HepG2 (cell line): ENCODE results near the gene ABCG5. TPM values are rescaled to one million over a fixed set of nuclear protein-coding genes. Genes with fewer than 3 reads are reported as not detected.

ENCODE experiments used
- ATAC-seq: fragments of 200-7000 bp; cut with Tn5 transposase; 3 replicates; pipeline ENCODE4 v1.9.1; 2020; ENCODE audit warnings: mild to moderate bottlenecking, moderate library complexity
- BruUV-seq: library from RNA; stranded (reverse); fragments of 400-500 nt; replicated peaks from 2 replicates; lab custom pipeline; 2021; lab: Mats Ljungman, UMichigan
- CTCF ChIA-PET: fragments of 300-600 bp; formaldehyde crosslinking; extraction: SDS; loops from one replicate; lab custom pipeline; 2021; ENCODE audit warnings: low total read pairs, inconsistent platforms, low intra/inter-chr PET ratio; lab: Yijun Ruan, JAX
- POLR2A ChIA-PET: fragments of 350-600 bp; sonication (Branson Sonifier 250); formaldehyde crosslinking; loops from one replicate; lab custom pipeline; 2020; ENCODE audit warnings: antibody characterized with exemption, inconsistent platforms; lab: Yijun Ruan, JAX
- DNase-seq: peaks from one replicate; pipeline ENCODE4 v3.0.0-alpha.2; 2015; ENCODE audit warnings: low spot score
- FAIRE-seq: peaks from 3 replicates; lab custom pipeline; 2011; peaks lifted over from hg19 to GRCh38; lab: Jason Lieb, UNC
- H2AFZ ChIP-seq: one replicate; pipeline ENCODE4 v1.6.1; 2011; ENCODE audit warnings: low read length, inconsistent platforms
- H3K27ac ChIP-seq: fragments of 300-600 bp; 3 replicates; pipeline ENCODE4 v1.8.0; 2011; ENCODE audit warnings: mixed run types, mild to moderate bottlenecking, mixed read lengths, low read length, inconsistent platforms; ENCODE audit not compliant: insufficient read depth; ENCODE audit errors: extremely low read length
- H3K27me3 ChIP-seq, 2 experiments: fragments of 200-600 bp in 1 of 2; 2 replicates in 1 of 2; 3 replicates in 1 of 2; pipeline versions ENCODE4 v1.6.0 to v1.8.0; 2011; ENCODE audit warnings: low read length in 2 of 2, mild to moderate bottlenecking in 2 of 2, moderate library complexity in 2 of 2, inconsistent platforms in 1 of 2; ENCODE audit not compliant: insufficient read depth in 2 of 2, control insufficient read depth in 1 of 2
- H3K36me3 ChIP-seq, 2 experiments: fragments of 200-600 bp in 1 of 2; replicated peaks in 1 of 2; 2 replicates in 1 of 2; 3 replicates in 1 of 2; pipeline versions ENCODE4 v1.5.1 to v1.8.0; 2011; ENCODE audit warnings: low read length in 2 of 2, inconsistent platforms in 1 of 2; ENCODE audit not compliant: insufficient read depth in 2 of 2, control insufficient read depth in 1 of 2
- H3K4me1 ChIP-seq: 2 replicates; pipeline ENCODE4 v1.5.1; 2012; ENCODE audit warnings: low read length, inconsistent platforms; ENCODE audit not compliant: insufficient read depth
- H3K4me2 ChIP-seq: 2 replicates; pipeline ENCODE4 v1.6.0; 2011; ENCODE audit warnings: low read depth, low read length, inconsistent platforms
- H3K4me3 ChIP-seq, 3 experiments: fragments of 200-600 bp in 1 of 3; sonication (generic), shearing (Covaris generic) in 1 of 3; replicated peaks in 1 of 3; 2 replicates each; pipeline ENCODE4 v1.5.1; 2011 to 2016; ENCODE audit warnings: low read length in 3 of 3, inconsistent platforms in 2 of 3, low read depth in 2 of 3, mild to moderate bottlenecking in 2 of 3, control low read depth in 1 of 3, mixed read lengths in 1 of 3; ENCODE audit not compliant: insufficient read depth in 1 of 3
- H3K79me2 ChIP-seq: one replicate; pipeline ENCODE4 v1.6.1; 2011; ENCODE audit warnings: low read length, inconsistent platforms; ENCODE audit not compliant: insufficient read depth
- H3K9ac ChIP-seq: 2 replicates; pipeline ENCODE4 v1.6.0; 2011; ENCODE audit warnings: mild to moderate bottlenecking, low read depth, low read length, inconsistent platforms; ENCODE audit not compliant: insufficient read depth
- H3K9me3 ChIP-seq: 2 replicates; pipeline ENCODE4 v1.5.1; 2012; ENCODE audit warnings: mild to moderate bottlenecking, low read length
- H4K20me1 ChIP-seq: 2 replicates; pipeline ENCODE4 v1.6.0; 2011; ENCODE audit warnings: inconsistent platforms, mild to moderate bottlenecking, low read length, moderate library complexity; ENCODE audit not compliant: insufficient read depth
- ATAD3A ChIP-seq: sonication (generic); formaldehyde crosslinking; IDR thresholded peaks from 2 replicates; pipeline ENCODE4 v1.4.0; 2020; ENCODE audit warnings: missing genetic modification reagents
- BCL6 ChIP-seq: IDR thresholded peaks from 2 replicates; pipeline ENCODE4 v1.6.1; 2016; ENCODE audit warnings: missing genetic modification reagents, missing compliant biosample characterization
- CHCHD3 ChIP-seq: sonication (generic); formaldehyde crosslinking; IDR thresholded peaks from 2 replicates; pipeline ENCODE4 v1.8.0; 2022; ENCODE audit warnings: mild to moderate bottlenecking, missing genetic modification reagents, moderate library complexity
- KDM3A ChIP-seq: IDR thresholded peaks from 2 replicates; pipeline ENCODE4 v1.6.1; 2018; ENCODE audit warnings: low read depth, missing compliant biosample characterization
- MATR3 ChIP-seq: sonication (generic); formaldehyde crosslinking; IDR thresholded peaks from 2 replicates; pipeline ENCODE4 v1.4.0; 2020; ENCODE audit warnings: missing genetic modification reagents
- REL ChIP-seq: sonication (generic); formaldehyde crosslinking; conservative IDR thresholded peaks from 2 replicates; pipeline ENCODE4 v1.8.0; 2022; ENCODE audit warnings: mild to moderate bottlenecking, missing genetic modification reagents, moderate library complexity
- SYNCRIP ChIP-seq: fragments of 200-400 bp; formaldehyde crosslinking; IDR thresholded peaks from 2 replicates; pipeline ENCODE4 v1.6.1; 2018; ENCODE audit warnings: mild to moderate bottlenecking, low read depth, low read length; ENCODE audit not compliant: insufficient read depth
- in situ Hi-C: cut with HindIII; loops from 2 replicates; pipeline ENCODE4 v1.10.0; 2017; ENCODE audit warnings: low pct_unique_long_range_greater_than_20kb; ENCODE audit not compliant: extremely low pct_ligation_motif_present
- intact Hi-C: fragments of 100-400 bp; cut with micrococcal nuclease; formaldehyde crosslinking; loops from one replicate; pipeline ENCODE4 v1.10.0; 2022; ENCODE audit not compliant: unreplicated experiment
- polyA plus RNA-seq, 8 experiments: library from polyadenylated mRNA; depleted of rRNA in 3 of 8; stranded (reverse) in 7 of 8; unstranded in 1 of 8; fragments of >200 nt; fragmentation: Illumina TruSeq in 4 of 8; extraction: Trizol in 4 of 8; gene quantifications; 2 replicates each; pipeline versions ENCODE4 v1.2.1 to v1.2.3, GENCODE V29; 2011 to 2016; ENCODE audit warnings: low read depth in 4 of 8, missing spikeins in 1 of 8, mixed read lengths in 1 of 8; ENCODE audit not compliant: insufficient read depth in 1 of 8
- total RNA-seq, 5 experiments: library from RNA; depleted of rRNA; stranded (reverse); fragments of >200 nt; fragmentation: Illumina TruSeq; extraction: Trizol; gene quantifications; 2 replicates each; pipeline ENCODE4 v1.2.3, GENCODE V29; 2016; ENCODE audit warnings: low read depth in 1 of 5
- TF ChIP-seq, protein P1 (sequence below): sonication (generic); formaldehyde crosslinking; IDR thresholded peaks from 2 replicates; pipeline ENCODE4 v1.4.0; 2020; ENCODE audit warnings: mild to moderate bottlenecking, low read depth, missing genetic modification reagents
- TF ChIP-seq, protein P2 (sequence below): sonication (generic); formaldehyde crosslinking; IDR thresholded peaks from 2 replicates; pipeline ENCODE4 v1.4.0; 2020; ENCODE audit warnings: missing genetic modification reagents, borderline replicate concordance
- TF ChIP-seq, protein P3 (sequence below): sonication (generic); formaldehyde crosslinking; conservative IDR thresholded peaks from 2 replicates; pipeline ENCODE4 v1.8.0; 2022; ENCODE audit warnings: low read depth, missing genetic modification reagents

Gene ABCG5
- total and polyA plus RNA-seq, 2 of the 13 experiments (the other 11 are each of a cell fraction or from before 2014, with no cell fraction given), result 15.1 to 39.0 TPM

DNA sequence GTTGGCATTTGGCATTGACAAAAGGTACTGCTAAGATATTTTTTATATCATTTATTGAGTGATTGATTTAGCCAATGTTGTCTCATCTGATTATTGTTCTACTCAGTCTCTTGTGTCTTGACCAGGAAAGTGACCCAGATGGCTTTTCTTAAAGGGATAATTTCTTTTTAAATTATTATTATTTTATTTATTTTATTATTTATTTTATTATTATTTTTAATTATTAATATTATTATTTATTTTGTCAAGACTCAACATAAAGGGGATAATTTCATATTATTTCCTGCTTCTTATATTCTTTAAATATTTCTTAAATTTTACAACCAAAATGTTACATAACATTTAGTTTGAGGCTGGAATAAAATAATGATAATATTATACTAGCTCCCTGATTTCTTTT lies 37.7 kb downstream of the ABCG5 start:
- Histone ChIP-seq H3K27me3 (no peaks in the 10 kb centered on the region), H2AFZ (no peak overlapping the region), H3K9me3 (no peaks in the 10 kb centered on the region), H3K79me2 (no peaks in the 10 kb centered on the region), H3K4me3 (no peak overlapping the region), H3K36me3 (no peaks in the 10 kb centered on the region), H4K20me1 (no peaks in the 10 kb centered on the region), H3K27ac (no peak overlapping the region), H3K9ac (no peak overlapping the region), H3K4me1 (peaks cover 43% of the 10 kb centered on the region), H3K4me2 (no peak overlapping the region)
- intact Hi-C loops, result no loop called here
- no peak for FAIRE-seq
- ChIA-PET POLR2A (interaction anchor here (1.0 kb wide), 1 partner anchor 205 kb away, joined by 3 read pairs; the partner anchor contains the start of gene THADA), CTCF (no interaction called here)
- in situ Hi-C loops, result no loop called here
- DNase-seq, result no peak
- no peak for ATAC-seq
- no TSS peak for BruUV-seq
- TF ChIP-seq, protein P1, sequence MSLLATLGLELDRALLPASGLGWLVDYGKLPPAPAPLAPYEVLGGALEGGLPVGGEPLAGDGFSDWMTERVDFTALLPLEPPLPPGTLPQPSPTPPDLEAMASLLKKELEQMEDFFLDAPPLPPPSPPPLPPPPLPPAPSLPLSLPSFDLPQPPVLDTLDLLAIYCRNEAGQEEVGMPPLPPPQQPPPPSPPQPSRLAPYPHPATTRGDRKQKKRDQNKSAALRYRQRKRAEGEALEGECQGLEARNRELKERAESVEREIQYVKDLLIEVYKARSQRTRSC (CRISPR knock-in tag), result no peak
- TF ChIP-seq KDM3A (CRISPR knock-in tag), result no peak
- no peak for TF ChIP-seq REL
- no peak for TF ChIP-seq ATAD3A (CRISPR knock-in tag)
- no peak for TF ChIP-seq BCL6
- TF ChIP-seq CHCHD3 (CRISPR knock-in tag), result no peak
- TF ChIP-seq, protein P2, sequence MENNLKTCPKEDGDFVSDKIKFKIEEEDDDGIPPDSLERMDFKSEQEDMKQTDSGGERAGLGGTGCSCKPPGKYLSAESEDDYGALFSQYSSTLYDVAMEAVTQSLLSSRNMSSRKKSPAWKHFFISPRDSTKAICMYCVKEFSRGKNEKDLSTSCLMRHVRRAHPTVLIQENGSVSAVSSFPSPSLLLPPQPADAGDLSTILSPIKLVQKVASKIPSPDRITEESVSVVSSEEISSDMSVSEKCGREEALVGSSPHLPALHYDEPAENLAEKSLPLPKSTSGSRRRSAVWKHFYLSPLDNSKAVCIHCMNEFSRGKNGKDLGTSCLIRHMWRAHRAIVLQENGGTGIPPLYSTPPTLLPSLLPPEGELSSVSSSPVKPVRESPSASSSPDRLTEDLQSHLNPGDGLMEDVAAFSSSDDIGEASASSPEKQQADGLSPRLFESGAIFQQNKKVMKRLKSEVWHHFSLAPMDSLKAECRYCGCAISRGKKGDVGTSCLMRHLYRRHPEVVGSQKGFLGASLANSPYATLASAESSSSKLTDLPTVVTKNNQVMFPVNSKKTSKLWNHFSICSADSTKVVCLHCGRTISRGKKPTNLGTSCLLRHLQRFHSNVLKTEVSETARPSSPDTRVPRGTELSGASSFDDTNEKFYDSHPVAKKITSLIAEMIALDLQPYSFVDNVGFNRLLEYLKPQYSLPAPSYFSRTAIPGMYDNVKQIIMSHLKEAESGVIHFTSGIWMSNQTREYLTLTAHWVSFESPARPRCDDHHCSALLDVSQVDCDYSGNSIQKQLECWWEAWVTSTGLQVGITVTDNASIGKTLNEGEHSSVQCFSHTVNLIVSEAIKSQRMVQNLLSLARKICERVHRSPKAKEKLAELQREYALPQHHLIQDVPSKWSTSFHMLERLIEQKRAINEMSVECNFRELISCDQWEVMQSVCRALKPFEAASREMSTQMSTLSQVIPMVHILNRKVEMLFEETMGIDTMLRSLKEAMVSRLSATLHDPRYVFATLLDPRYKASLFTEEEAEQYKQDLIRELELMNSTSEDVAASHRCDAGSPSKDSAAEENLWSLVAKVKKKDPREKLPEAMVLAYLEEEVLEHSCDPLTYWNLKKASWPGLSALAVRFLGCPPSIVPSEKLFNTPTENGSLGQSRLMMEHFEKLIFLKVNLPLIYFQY (CRISPR knock-in tag), result no peak
- no peak for TF ChIP-seq SYNCRIP
- no peak for TF ChIP-seq MATR3 (CRISPR knock-in tag)
- TF ChIP-seq, protein P3, sequence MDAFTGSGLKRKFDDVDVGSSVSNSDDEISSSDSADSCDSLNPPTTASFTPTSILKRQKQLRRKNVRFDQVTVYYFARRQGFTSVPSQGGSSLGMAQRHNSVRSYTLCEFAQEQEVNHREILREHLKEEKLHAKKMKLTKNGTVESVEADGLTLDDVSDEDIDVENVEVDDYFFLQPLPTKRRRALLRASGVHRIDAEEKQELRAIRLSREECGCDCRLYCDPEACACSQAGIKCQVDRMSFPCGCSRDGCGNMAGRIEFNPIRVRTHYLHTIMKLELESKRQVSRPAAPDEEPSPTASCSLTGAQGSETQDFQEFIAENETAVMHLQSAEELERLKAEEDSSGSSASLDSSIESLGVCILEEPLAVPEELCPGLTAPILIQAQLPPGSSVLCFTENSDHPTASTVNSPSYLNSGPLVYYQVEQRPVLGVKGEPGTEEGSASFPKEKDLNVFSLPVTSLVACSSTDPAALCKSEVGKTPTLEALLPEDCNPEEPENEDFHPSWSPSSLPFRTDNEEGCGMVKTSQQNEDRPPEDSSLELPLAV (CRISPR knock-in tag), result no peak
